LNCAP (cell line): Measurements from ENCODE around the gene TFF2.

Experiments used
- TF ChIP-seq, protein P1 (sequence below): fragments of 450-650 bp; IDR thresholded peaks from 2 replicates; pipeline ENCODE4 v1.5.1; 2017; ENCODE audit warnings: mild to moderate bottlenecking

TFF2 gene

DNA sequence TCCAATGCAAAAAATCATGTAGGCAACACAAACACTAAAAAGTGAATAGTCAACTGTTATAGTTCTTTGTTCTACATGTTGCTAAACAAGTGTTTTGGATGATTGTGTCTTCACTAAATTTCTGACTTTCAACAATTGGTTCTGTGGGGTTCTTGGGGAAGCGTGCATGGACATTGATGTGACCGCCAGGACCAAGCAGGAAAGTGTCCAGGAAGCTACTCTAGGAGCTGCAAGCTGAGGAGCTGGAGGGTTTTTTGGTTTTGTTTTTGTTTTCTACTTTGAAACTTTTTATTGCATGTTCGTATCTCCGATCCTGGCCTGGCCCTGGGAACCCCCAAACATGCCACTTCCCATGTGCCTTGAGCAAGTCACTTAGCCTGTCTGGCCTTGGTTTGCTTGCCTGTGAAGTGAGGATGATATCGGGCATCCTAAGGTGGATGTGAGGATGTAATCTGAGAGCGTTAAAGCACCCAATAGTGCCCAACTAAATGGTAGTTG is 37.1 kb upstream of the TFF2 start:
- TF ChIP-seq, protein P1, sequence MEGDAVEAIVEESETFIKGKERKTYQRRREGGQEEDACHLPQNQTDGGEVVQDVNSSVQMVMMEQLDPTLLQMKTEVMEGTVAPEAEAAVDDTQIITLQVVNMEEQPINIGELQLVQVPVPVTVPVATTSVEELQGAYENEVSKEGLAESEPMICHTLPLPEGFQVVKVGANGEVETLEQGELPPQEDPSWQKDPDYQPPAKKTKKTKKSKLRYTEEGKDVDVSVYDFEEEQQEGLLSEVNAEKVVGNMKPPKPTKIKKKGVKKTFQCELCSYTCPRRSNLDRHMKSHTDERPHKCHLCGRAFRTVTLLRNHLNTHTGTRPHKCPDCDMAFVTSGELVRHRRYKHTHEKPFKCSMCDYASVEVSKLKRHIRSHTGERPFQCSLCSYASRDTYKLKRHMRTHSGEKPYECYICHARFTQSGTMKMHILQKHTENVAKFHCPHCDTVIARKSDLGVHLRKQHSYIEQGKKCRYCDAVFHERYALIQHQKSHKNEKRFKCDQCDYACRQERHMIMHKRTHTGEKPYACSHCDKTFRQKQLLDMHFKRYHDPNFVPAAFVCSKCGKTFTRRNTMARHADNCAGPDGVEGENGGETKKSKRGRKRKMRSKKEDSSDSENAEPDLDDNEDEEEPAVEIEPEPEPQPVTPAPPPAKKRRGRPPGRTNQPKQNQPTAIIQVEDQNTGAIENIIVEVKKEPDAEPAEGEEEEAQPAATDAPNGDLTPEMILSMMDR: no peak

DNA sequence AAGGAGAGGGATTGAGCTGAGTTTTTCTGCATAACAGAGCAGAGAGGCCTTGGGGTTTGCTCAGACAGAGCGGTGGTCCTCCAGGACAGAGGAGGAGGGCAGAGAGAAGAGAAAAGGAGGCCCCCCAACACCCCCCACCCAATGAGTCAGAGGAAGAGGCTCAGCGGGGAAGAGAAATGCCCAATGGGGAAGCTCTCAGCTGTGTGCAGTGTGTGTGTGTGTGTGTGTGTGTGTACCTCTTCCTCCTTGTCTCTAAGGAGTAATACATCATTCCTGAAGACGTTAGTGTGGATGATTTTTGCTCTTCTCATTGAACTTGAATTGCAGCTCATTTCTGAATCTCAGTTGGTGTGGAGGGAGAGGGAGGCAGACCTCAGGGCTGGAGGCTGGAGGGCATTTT is 36.4 kb upstream of the TFF2 start:
- TF ChIP-seq, protein P1: no peak

DNA sequence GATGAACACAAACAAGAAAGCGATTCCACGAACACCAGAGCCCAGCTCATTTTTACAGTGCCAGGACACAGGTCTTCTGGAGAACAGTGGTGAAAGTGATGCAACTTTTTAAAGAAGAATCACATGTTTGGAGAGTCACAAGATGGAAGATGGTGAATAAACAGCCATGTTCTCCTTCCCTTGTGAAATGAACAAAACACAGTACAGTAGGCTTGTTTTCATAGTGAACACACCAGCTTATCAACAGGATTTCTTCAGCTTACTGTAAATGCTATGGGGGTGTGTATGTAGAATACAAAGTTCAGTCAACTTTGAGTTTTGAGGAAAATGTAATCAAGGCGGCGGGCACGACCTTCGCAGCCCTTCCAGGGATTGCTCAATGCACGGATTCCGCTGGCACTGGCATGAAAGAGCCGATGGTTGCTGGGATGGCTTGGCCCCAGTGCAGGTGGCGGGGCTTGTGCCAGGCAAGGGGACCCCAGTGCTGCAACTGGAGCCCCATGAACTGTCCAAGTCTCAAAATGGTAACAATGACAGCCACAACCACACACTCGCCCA is 35.3 kb upstream of the TFF2 start:
- TF ChIP-seq, protein P1: no peak

DNA sequence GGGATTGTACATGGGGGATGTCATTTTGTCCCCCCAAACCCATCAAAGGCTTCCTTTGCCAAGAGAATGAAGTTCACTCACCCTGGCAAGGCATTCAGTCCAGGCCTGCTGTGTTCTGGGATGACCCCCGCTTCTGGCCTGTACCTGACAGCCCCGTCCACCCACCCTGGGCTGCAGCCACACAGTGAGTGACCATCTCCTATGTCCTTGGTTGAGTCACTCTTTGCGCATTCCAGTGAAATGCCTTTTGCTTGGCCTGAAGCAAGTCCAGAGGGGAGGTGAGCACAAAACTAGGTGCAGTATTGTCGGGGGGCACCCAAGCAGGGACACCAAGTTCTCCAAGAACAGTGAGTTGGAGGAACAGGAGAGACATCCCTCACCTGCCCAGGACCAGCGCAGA is 34.8 kb upstream of the TFF2 start:
- TF ChIP-seq, protein P1: no peak

DNA sequence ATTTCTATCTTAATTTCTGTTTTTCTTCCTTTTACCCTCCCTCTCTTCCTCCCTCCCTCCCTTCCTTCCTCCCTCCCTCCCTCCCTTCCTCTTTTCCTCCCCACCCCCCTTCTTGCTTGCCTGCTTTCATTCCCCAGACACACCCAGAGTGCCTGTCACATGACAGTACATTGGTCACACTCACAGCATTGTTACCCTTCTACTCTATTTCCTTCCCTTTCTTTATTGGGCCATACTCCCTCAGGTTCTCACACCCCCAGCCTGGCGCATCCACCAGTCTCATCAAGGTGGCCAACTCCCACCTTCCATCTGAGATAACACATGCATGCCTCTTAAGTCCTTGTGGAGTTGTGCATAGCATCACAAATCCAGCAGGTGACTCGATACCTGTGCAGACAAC is 34.2 kb upstream of the TFF2 start:
- TF ChIP-seq, protein P1: no peak

DNA sequence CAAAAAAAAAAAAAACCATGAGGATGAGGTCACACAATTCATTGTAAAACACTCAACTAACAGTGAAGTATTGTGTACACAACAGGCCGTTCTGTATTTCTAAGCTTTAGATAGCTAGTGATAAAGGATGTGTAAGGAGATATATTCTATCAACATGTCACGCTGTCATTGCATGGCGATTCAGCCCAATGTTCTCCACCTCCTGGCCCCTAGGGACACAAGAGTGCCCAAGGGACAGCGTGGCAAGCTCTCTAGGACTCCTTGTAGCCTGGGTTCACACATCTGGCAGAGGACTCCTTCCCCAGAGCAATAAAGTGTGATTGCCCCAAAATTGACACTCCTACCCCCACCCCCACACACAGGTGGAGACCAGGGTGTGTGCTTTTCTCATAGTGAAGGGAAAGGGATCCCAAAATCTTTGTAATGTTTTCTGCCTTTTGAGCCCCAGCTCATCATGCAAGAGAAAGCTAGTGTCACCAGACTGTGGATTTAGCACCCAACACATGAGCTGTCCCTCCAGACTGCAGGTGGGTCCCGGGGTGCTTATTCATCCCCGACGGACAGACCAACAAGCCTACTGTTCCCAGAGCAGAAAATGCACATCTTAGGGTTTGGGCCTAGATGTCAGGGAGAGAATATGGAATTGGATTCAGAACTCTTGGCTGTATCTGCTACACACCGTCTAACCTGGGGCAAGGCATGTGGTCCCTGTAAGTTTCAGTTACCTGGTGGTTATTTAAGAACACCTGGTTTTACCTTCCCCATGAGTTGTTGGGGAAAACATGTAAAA is 33.6 kb upstream of the TFF2 start:
- TF ChIP-seq, protein P1: no peak

DNA sequence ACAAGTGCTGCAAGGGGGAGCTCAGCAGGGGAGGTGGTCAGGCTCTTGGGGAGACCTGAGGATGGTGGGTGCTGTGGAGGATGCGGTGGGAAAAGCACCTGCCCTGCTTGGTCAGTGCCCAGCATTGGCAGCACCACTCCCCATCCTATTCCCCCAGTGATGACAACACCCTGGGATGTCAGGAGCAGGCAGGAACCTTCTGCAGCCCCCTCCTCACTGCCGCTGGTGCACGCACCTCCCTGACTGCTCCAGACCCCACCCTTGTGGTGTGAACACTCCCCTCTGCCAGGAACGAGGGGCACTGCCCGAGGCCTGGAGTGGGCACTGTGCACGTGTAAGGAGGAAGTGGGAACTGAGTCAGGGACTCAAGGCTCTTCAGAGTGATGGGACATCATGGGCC is 32.5 kb upstream of the TFF2 start:
- TF ChIP-seq, protein P1: no peak
